ENCODE data around the gene CST9. TPM values are rescaled to one million over a fixed set of nuclear protein-coding genes. Genes with fewer than 3 reads are reported as not detected.

The CST9 gene
- total and polyA plus RNA-seq, 9 of the 15 experiments (the other 6 are each of a cell fraction or from before 2014, with no cell fraction given), result not detected

DNA sequence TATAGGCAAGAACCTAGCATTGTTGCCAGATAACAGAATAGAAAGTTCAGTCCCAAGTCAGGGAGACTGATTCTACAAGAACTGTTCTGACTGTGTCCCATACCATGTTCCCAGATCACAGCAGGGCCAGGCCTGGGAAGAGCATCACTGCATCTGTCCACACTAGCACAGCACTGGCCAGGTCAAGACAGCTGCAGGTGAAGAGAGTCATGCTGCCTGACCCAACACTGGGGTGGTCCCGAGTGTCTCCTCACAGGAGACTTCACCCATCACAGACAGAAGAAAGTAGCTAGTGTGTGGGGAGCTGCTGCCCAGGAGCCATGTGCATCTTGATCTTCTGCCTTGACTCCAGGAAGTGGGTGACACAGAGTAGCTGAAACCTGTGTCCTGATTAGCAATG is 36.1 kb downstream of the CST9 start:
- DNase-seq (ENCODE audit: extremely low read depth in 1 of 4, low spot score in 3 of 4) (no peak), ATAC-seq (no peak), FAIRE-seq (no peak)
- no TSS peak for BruUV-seq (replicated peaks)
- Histone ChIP-seq H3K9ac (ENCODE audit: insufficient read depth in 1 of 2, low read depth in 2 of 2, low read length in 2 of 2) (no peak overlapping the region), H3K4me1 (replicated peaks in 1 of 2; ENCODE audit: control insufficient read depth in 2 of 2, insufficient read depth in 2 of 2, low read length in 2 of 2) (no peaks in the 10 kb centered on the region; a peak in 3 of 5 replicates), H3K27ac (ENCODE audit: extremely low read depth, low read depth, low read length) (no peak overlapping the region), H3K27me3 (ENCODE audit: control insufficient read depth in 2 of 2, insufficient read depth in 2 of 2, low read length in 2 of 2) (peaks cover 0 to 4% of the 10 kb centered on the region in 2 experiments; a peak in 2 of 5 replicates), H2AFZ (ENCODE audit: low read depth, low read length) (no peak overlapping the region), H3K4me3 (no peak overlapping the region), H3K9me3 (replicated peaks; ENCODE audit: control insufficient read depth, insufficient read depth, low read depth, low read length) (no peaks in the 10 kb centered on the region), H3K9me1 (ENCODE audit: control insufficient read depth, insufficient read depth, low read length) (no peaks in the 10 kb centered on the region), H3K36me3 (ENCODE audit: control insufficient read depth, insufficient read depth, low read length) (no peaks in the 10 kb centered on the region), H4K20me1 (replicated peaks; ENCODE audit: control insufficient read depth, insufficient read depth, low read length) (no peaks in the 10 kb centered on the region), H3K79me2 (ENCODE audit: control insufficient read depth, insufficient read depth, low read length) (no peaks in the 10 kb centered on the region), H3K4me2 (ENCODE audit: insufficient read depth, low read length) (no peak overlapping the region)
- 0% methylated on average over 1 of the region's 1 CpG for WGBS (ENCODE audit: insufficient coverage, low coverage, missing lambda C conversion rate)
- intact Hi-C loops (cut with micrococcal nuclease) (no loop called here), in situ Hi-C loops (cut with MboI) (no loop called here)
- POLR2A ChIA-PET, result interaction anchor here (0.7 kb wide), 2 partner anchors 71 to 168 kb away, joined by 3 read pairs; no protein-coding TSS in a partner anchor
- CTCF ChIA-PET (ENCODE audit: low intra/inter-chr PET ratio), result no interaction called here
- TF ChIP-seq, protein P1, sequence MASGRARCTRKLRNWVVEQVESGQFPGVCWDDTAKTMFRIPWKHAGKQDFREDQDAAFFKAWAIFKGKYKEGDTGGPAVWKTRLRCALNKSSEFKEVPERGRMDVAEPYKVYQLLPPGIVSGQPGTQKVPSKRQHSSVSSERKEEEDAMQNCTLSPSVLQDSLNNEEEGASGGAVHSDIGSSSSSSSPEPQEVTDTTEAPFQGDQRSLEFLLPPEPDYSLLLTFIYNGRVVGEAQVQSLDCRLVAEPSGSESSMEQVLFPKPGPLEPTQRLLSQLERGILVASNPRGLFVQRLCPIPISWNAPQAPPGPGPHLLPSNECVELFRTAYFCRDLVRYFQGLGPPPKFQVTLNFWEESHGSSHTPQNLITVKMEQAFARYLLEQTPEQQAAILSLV (tag; IDR thresholded peaks at IDR 0.05), result no peak
- TF ChIP-seq DACH1 (IDR thresholded peaks at IDR 0.05; ENCODE audit: partially characterized antibody) (no peak), KLF1 (tag; IDR thresholded peaks at IDR 0.05) (no peak)

GRCh38 chr20:23568971-23569330 is 36.8 kb downstream of the CST9 start:
- Histone ChIP-seq H3K4me3 (no peak overlapping the region), H3K9me1 (ENCODE audit: control insufficient read depth, insufficient read depth, low read length) (no peaks in the 10 kb centered on the region), H3K9me3 (replicated peaks; ENCODE audit: control insufficient read depth, insufficient read depth, low read depth, low read length) (no peaks in the 10 kb centered on the region), H4K20me1 (replicated peaks; ENCODE audit: control insufficient read depth, insufficient read depth, low read length) (no peaks in the 10 kb centered on the region), H3K4me1 (replicated peaks in 1 of 2; ENCODE audit: control insufficient read depth in 2 of 2, insufficient read depth in 2 of 2, low read length in 2 of 2) (no peaks in the 10 kb centered on the region; a peak in 3 of 5 replicates), H3K27me3 (ENCODE audit: control insufficient read depth in 2 of 2, insufficient read depth in 2 of 2, low read length in 2 of 2) (peaks cover 0 to 4% of the 10 kb centered on the region in 2 experiments; a peak in 2 of 5 replicates), H3K79me2 (ENCODE audit: control insufficient read depth, insufficient read depth, low read length) (no peaks in the 10 kb centered on the region), H3K9ac (ENCODE audit: insufficient read depth in 1 of 2, low read depth in 2 of 2, low read length in 2 of 2) (no peak overlapping the region), H3K27ac (ENCODE audit: extremely low read depth, low read depth, low read length) (no peak overlapping the region), H3K4me2 (ENCODE audit: insufficient read depth, low read length) (no peak overlapping the region), H2AFZ (ENCODE audit: low read depth, low read length) (no peak overlapping the region), H3K36me3 (ENCODE audit: control insufficient read depth, insufficient read depth, low read length) (no peaks in the 10 kb centered on the region)
- ATAC-seq (no peak), DNase-seq (ENCODE audit: extremely low read depth in 1 of 4, low spot score in 3 of 4) (no peak), FAIRE-seq (no peak)
- intact Hi-C loops (cut with micrococcal nuclease) (no loop called here), in situ Hi-C loops (cut with MboI) (no loop called here)
- TF ChIP-seq RNF2 (IDR thresholded peaks at IDR 0.05), result no peak
- ChIA-PET POLR2A (no interaction called here), CTCF (ENCODE audit: low intra/inter-chr PET ratio) (no interaction called here)
- WGBS (ENCODE audit: insufficient coverage, low coverage, missing lambda C conversion rate), result 13% methylated on average over 1 of the region's 1 CpG
- BruUV-seq (replicated peaks), result no TSS peak
